B cell (primary cell): ENCODE data around the gene GLCCI1. TPM values are rescaled to one million over a fixed set of nuclear protein-coding genes. Genes with fewer than 3 reads are reported as not detected.

Experiments
- ATAC-seq: fragments of 200-7000 bp; cut with Tn5 transposase; one replicate; pipeline ENCODE4 v1.10.0; 2021; ENCODE audit warnings: low read depth, mild to moderate bottlenecking, moderate number of reproducible peaks, moderate library complexity
- CTCF ChIA-PET: fragments of 350-600 bp; sonication (Branson Sonifier 250); formaldehyde crosslinking; loops from one replicate; lab custom pipeline; 2021; ENCODE audit warnings: antibody characterized with exemption, inconsistent platforms; lab: Charles Lee
- POLR2A ChIA-PET: fragments of 350-600 bp; sonication (Branson Sonifier 250); formaldehyde crosslinking; loops from one replicate; lab custom pipeline; 2021; ENCODE audit warnings: antibody characterized with exemption; lab: Charles Lee
- DNase-seq: peaks from one replicate; pipeline ENCODE4 v3.0.0; 2013
- H2AFZ ChIP-seq: 2 replicates; pipeline ENCODE4 v1.6.1; 2012; ENCODE audit warnings: mild to moderate bottlenecking, low read depth, low read length; ENCODE audit not compliant: insufficient read depth, poor library complexity, severe bottlenecking
- H3K27ac ChIP-seq, 2 donors: 1 replicate in 1 of 2; 2 replicates in 1 of 2; pipeline ENCODE4 v1.5.1; 2012 to 2013; ENCODE audit warnings: low read length in 2 of 2, mild to moderate bottlenecking in 2 of 2, moderate library complexity in 1 of 2
- H3K27me3 ChIP-seq, 4 experiments: fragments of 200-600 bp in 1 of 4; sonication (generic) in 1 of 4; replicated peaks in 1 of 4; 1 replicate in 2 of 4; 2 replicates in 2 of 4; pipeline versions ENCODE4 v1.6.1 to v1.7.0; 2013 to 2016; ENCODE audit warnings: low read length in 3 of 4, mild to moderate bottlenecking in 2 of 4, mixed read lengths in 1 of 4, moderate library complexity in 1 of 4; ENCODE audit not compliant: insufficient read depth in 4 of 4, control insufficient read depth in 3 of 4; ENCODE audit errors: control extremely low read depth in 1 of 4
- H3K36me3 ChIP-seq, 2 experiments: replicated peaks in 1 of 2; 1 replicate in 1 of 2; 2 replicates in 1 of 2; pipeline versions ENCODE4 v1.6.1 to v1.7.1; 2013; ENCODE audit warnings: low read length in 1 of 2; ENCODE audit not compliant: insufficient read depth in 2 of 2, control insufficient read depth in 1 of 2; ENCODE audit errors: control extremely low read depth in 1 of 2, extremely low read depth in 1 of 2
- H3K4me1 ChIP-seq, 2 donors: fragments of 200-600 bp in 1 of 2; sonication (generic) in 1 of 2; 1 replicate in 1 of 2; 2 replicates in 1 of 2; pipeline versions ENCODE4 v1.5.1 to v1.6.1; 2013 to 2017; ENCODE audit warnings: low read length in 2 of 2; ENCODE audit not compliant: control insufficient read depth in 2 of 2, insufficient read depth in 2 of 2
- H3K4me2 ChIP-seq: replicated peaks from 2 replicates; pipeline ENCODE3; 2012; ENCODE audit warnings: mild to moderate bottlenecking, low read depth, low read length; ENCODE audit not compliant: poor library complexity, severe bottlenecking
- H3K4me3 ChIP-seq, 5 experiments: fragments of 200-600 bp in 1 of 5; sonication (generic) in 1 of 5; 1 replicate in 3 of 5; 2 replicates in 2 of 5; pipeline versions ENCODE4 v1.5.1 to v1.7.0; 2011 to 2016; ENCODE audit warnings: low read length in 4 of 5, mild to moderate bottlenecking in 4 of 5, low read depth in 2 of 5, control low read depth in 1 of 5, moderate library complexity in 1 of 5; ENCODE audit not compliant: insufficient read depth in 1 of 5; ENCODE audit errors: control extremely low read depth in 1 of 5, extremely low read depth in 1 of 5
- H3K79me2 ChIP-seq: fragments of 200-600 bp; sonication (generic); one replicate; pipeline ENCODE4 v1.6.0; 2016; ENCODE audit warnings: low read length; ENCODE audit not compliant: control insufficient read depth, insufficient read depth
- H3K9ac ChIP-seq: fragments of 200-600 bp; sonication (generic); 2 replicates; pipeline ENCODE4 v1.6.1; 2017; ENCODE audit warnings: mild to moderate bottlenecking, low read length, moderate library complexity
- H3K9me3 ChIP-seq, 3 donors: one replicate each; pipeline versions ENCODE4 v1.6.1 to v1.7.1; 2013; ENCODE audit warnings: low read length in 2 of 3; ENCODE audit not compliant: control insufficient read depth in 2 of 3, insufficient read depth in 1 of 3; ENCODE audit errors: control extremely low read depth in 1 of 3
- H4K20me1 ChIP-seq: 2 replicates; pipeline ENCODE4 v1.6.0; 2012; ENCODE audit warnings: mild to moderate bottlenecking, low read length; ENCODE audit not compliant: insufficient read depth, control insufficient read depth, poor library complexity, severe bottlenecking
- H3K27ac Mint-ChIP-seq: one replicate; pipeline ENCODE4 v1.8.0; 2021; ENCODE audit warnings: mixed read lengths
- H3K27me3 Mint-ChIP-seq: one replicate; pipeline ENCODE4 v1.8.0; 2021; ENCODE audit warnings: mixed read lengths
- H3K4me1 Mint-ChIP-seq: one replicate; pipeline ENCODE4 v1.8.0; 2021; ENCODE audit warnings: mixed read lengths
- H3K4me3 Mint-ChIP-seq: one replicate; pipeline ENCODE4 v1.8.0; 2021; ENCODE audit warnings: mixed read lengths
- H3K9me3 Mint-ChIP-seq: one replicate; pipeline ENCODE4 v1.8.0; 2022; ENCODE audit warnings: mixed read lengths; ENCODE audit not compliant: insufficient read depth
- CTCF ChIP-seq: fragments of 200-600 bp; IDR thresholded peaks from one replicate; pipeline ENCODE4 v1.8.0; 2022; ENCODE audit warnings: antibody characterized with exemption, mild to moderate bottlenecking
- EZH2 ChIP-seq: IDR thresholded peaks from 2 replicates; pipeline ENCODE4 v1.6.1; 2012; ENCODE audit warnings: borderline replicate concordance, low read depth, mild to moderate bottlenecking, moderate library complexity, low read length; ENCODE audit not compliant: insufficient read depth, poor library complexity, severe bottlenecking
- WGBS: methylation state at CpG from one replicate; pipeline ENCODE4 v1.1.5; 2013; ENCODE audit warnings: missing lambda C conversion rate; ENCODE audit not compliant: insufficient coverage; 5-methylcytosine and 5-hydroxymethylcytosine counted together
- intact Hi-C: fragments of 100-400 bp; cut with micrococcal nuclease; formaldehyde crosslinking; loops from one replicate; pipeline ENCODE4 v1.10.0; 2022
- polyA plus RNA-seq: library from polyadenylated mRNA; depleted of rRNA; stranded (reverse); fragments of >200 nt; gene quantifications from 2 replicates; pipeline ENCODE4 v1.2.3, GENCODE V29; 2012
- total RNA-seq, 2 donors: library from RNA; stranded (reverse); fragments of 120-200 nt in 1 of 2; gene quantifications; 1 replicate in 1 of 2; 2 replicates in 1 of 2; pipeline versions ENCODE4 v1.2.3 to v1.2.4, GENCODE V29; 2013 to 2022

Gene GLCCI1
- total and polyA plus RNA-seq, 2 donors (not counting 1 experiment from before 2014, with no cell fraction given) = 17.7 to 50.3 TPM

DNA sequence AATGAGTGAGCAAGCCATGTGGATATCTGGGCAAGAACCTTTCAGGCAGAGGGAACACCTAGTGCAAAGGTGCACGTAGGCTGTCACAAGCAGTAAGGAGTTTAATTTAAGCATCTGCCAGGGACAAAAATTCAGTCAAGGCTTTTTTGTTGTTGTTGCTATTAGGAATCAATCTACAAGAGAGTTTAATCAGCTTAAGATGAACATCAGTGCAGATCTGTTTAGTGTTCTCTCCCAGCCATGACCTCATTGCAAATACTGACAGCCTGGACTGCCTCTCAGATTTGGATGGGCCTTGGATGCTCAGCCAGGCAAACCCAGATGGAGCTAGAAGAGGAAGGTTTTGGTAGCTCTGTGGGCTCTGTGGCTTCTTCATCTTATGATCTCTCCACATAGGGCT, 3.3 kb upstream of the GLCCI1 start:
- ATAC-seq = no peak
- no peak overlapping the region for H3K9ac ChIP-seq
- Mint-ChIP-seq H3K9me3 (no peaks in the 10 kb centered on the region), H3K27ac (no peak overlapping the region), H3K27me3 (no peaks in the 10 kb centered on the region), H3K4me3 (no peak overlapping the region), H3K4me1 (peaks cover 26% of the 10 kb centered on the region)
- H3K36me3 ChIP-seq = no peaks in the 10 kb centered on the region
- H4K20me1 ChIP-seq = no peaks in the 10 kb centered on the region
- H3K27ac ChIP-seq = no peak overlapping the region
- H2AFZ ChIP-seq = no peak overlapping the region
- POLR2A ChIA-PET = no interaction called here
- H3K79me2 ChIP-seq = peaks cover 7% of the 10 kb centered on the region
- H3K4me3 ChIP-seq = no peak overlapping the region
- TF ChIP-seq CTCF = no peak
- no peak for TF ChIP-seq EZH2
- H3K4me1 ChIP-seq = peaks cover 14 to 15% of the 10 kb centered on the region in 2 donors
- intact Hi-C loops = loop anchor here (5.0 to 10.0 kb wide), 4 partner anchors 162 to 1598 kb away; partner anchors contain the start of gene C1GALT1
- WGBS = 100% methylated on average over 1 of the region's 1 CpG
- no peak for DNase-seq
- no peak overlapping the region for H3K4me2 ChIP-seq
- H3K27me3 ChIP-seq = no peaks in the 10 kb centered on the region
- H3K9me3 ChIP-seq = no peaks in the 10 kb centered on the region
- CTCF ChIA-PET = interaction anchor here (2.9 kb wide), 1 partner anchor 284 kb away, joined by 10 read pairs; no protein-coding TSS in a partner anchor

DNA sequence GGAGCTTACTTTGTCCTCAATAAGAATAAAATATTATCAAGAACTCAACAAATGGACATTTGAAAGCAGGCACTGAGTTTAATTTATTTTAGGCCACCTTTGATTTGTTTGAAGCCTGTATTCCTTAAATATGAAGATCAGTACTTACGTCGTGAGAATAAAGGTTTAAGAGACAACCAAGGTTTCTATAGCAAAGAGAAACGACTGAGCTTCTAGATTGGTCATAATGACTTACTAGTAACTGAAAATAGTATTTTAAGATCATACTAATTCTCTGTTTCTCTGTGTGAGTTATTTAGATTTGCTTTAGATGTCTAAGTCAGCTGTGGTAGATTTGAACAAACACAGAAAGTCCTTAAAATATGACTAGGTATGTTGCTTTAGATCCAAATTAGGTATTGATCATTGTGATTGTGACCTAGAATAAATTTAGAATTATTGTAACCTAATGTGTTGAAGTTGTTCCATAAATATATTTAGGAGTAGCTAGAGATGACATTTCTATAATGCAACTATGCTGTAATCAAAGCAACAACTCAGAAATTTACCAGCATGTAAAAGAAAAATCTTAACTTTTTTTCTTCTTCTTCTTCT, 2.4 kb upstream of the GLCCI1 start:
- intact Hi-C loops = loop anchor here (5.0 to 10.0 kb wide), 4 partner anchors 161 to 1599 kb away; partner anchors contain the start of gene C1GALT1
- WGBS = no CpG with 5 or more reads among the region's 3 CpGs
- no peaks in the 10 kb centered on the region for H3K27me3 ChIP-seq
- no peak for ATAC-seq
- no peak overlapping the region for H3K27ac ChIP-seq
- no peak overlapping the region for H3K4me3 ChIP-seq
- H3K4me1 ChIP-seq = peaks cover 22 to 24% of the 10 kb centered on the region in 2 donors
- H2AFZ ChIP-seq = no peak overlapping the region
- ChIA-PET POLR2A (interaction anchor here (0.7 kb wide), 1 partner anchor 46 kb away, joined by 6 read pairs; no protein-coding TSS in a partner anchor), CTCF (interaction anchor here (1.5 to 2.9 kb wide), 2 partner anchors 225 to 285 kb away, joined by 3 to 10 read pairs; no protein-coding TSS in a partner anchor)
- no peak overlapping the region for H3K9ac ChIP-seq
- TF ChIP-seq CTCF (no peak), EZH2 (no peak)
- DNase-seq = no peak
- H3K27me3 Mint-ChIP-seq = no peaks in the 10 kb centered on the region
- no peaks in the 10 kb centered on the region for H3K9me3 Mint-ChIP-seq
- no peak overlapping the region for H3K4me2 ChIP-seq
- peaks cover 17% of the 10 kb centered on the region for H3K79me2 ChIP-seq
- peaks cover 26% of the 10 kb centered on the region for H3K4me1 Mint-ChIP-seq
- no peak overlapping the region for H3K4me3 Mint-ChIP-seq
- no peaks in the 10 kb centered on the region for H4K20me1 ChIP-seq
- H3K36me3 ChIP-seq = no peaks in the 10 kb centered on the region
- H3K27ac Mint-ChIP-seq = no peak overlapping the region
- H3K9me3 ChIP-seq = no peaks in the 10 kb centered on the region
